HepG2 (cell line): Measurements from ENCODE around the gene RTBDN. TPM values are rescaled to one million over a fixed set of nuclear protein-coding genes. Genes with fewer than 3 reads are reported as not detected.

Source experiments
- CREB1 ChIP-seq, 2 experiments: fragments of 450-650 bp in 1 of 2; IDR thresholded peaks; 2 replicates each; pipeline ENCODE4 v1.6.1; 2016 to 2017; ENCODE audit warnings: control low read depth in 1 of 2, mild to moderate bottlenecking in 1 of 2, missing compliant biosample characterization in 1 of 2, missing genetic modification characterization in 1 of 2
- GTF3A ChIP-seq: sonication (generic); formaldehyde crosslinking; conservative IDR thresholded peaks from 2 replicates; pipeline ENCODE4 v1.4.0; 2020; ENCODE audit warnings: mild to moderate bottlenecking, missing genetic modification reagents
- ISL2 ChIP-seq: sonication (generic); formaldehyde crosslinking; IDR thresholded peaks from 2 replicates; pipeline ENCODE4 v1.5.0; 2020; ENCODE audit warnings: missing genetic modification reagents
- JUND ChIP-seq: sonication (generic); formaldehyde crosslinking; IDR thresholded peaks from 2 replicates; pipeline ENCODE4 v1.8.0; 2022; ENCODE audit warnings: mild to moderate bottlenecking, missing genetic modification reagents
- KDM3A ChIP-seq: IDR thresholded peaks from 2 replicates; pipeline ENCODE4 v1.6.1; 2018; ENCODE audit warnings: low read depth, missing compliant biosample characterization
- MATR3 ChIP-seq: sonication (generic); formaldehyde crosslinking; IDR thresholded peaks from 2 replicates; pipeline ENCODE4 v1.4.0; 2020; ENCODE audit warnings: missing genetic modification reagents
- NFE2 ChIP-seq: sonication (generic); formaldehyde crosslinking; IDR thresholded peaks from 2 replicates; pipeline ENCODE4 v1.4.0; 2020; ENCODE audit warnings: missing genetic modification reagents
- RARA ChIP-seq: IDR thresholded peaks from 2 replicates; pipeline ENCODE4 v1.6.1; 2016; ENCODE audit warnings: missing genetic modification reagents, missing compliant biosample characterization
- RFX3 ChIP-seq: IDR thresholded peaks from 2 replicates; pipeline ENCODE4 v1.6.1; 2016; ENCODE audit warnings: missing biosample characterization, missing genetic modification reagents
- RFXAP ChIP-seq: sonication (generic); formaldehyde crosslinking; IDR thresholded peaks from 2 replicates; pipeline ENCODE4 v1.4.0; 2020; ENCODE audit warnings: missing genetic modification reagents, borderline replicate concordance
- SIN3B ChIP-seq: fragments of 150-350 bp; IDR thresholded peaks from 2 replicates; pipeline ENCODE4 v1.6.1; 2014; ENCODE audit warnings: low read length
- SKI ChIP-seq: fragments of 450-650 bp; IDR thresholded peaks from one replicate; pipeline ENCODE4 v1.6.1; 2018; ENCODE audit warnings: mild to moderate bottlenecking; ENCODE audit not compliant: partially characterized antibody
- TGIF2 ChIP-seq: IDR thresholded peaks from 2 replicates; pipeline ENCODE4 v1.6.1; 2016; ENCODE audit warnings: control low read depth, missing compliant biosample characterization
- ZBTB1 ChIP-seq: sonication (generic); formaldehyde crosslinking; IDR thresholded peaks from 2 replicates; pipeline ENCODE4 v1.4.0; 2020; ENCODE audit warnings: missing genetic modification reagents, borderline replicate concordance
- ZNF20 ChIP-seq: sonication (generic); formaldehyde crosslinking; IDR thresholded peaks from 2 replicates; pipeline ENCODE4 v1.4.0; 2020; ENCODE audit warnings: mild to moderate bottlenecking, moderate library complexity, missing genetic modification reagents
- ZNF329 ChIP-seq: sonication (generic); formaldehyde crosslinking; IDR thresholded peaks from 2 replicates; pipeline ENCODE4 v1.9.0; 2021; ENCODE audit warnings: low read depth, mild to moderate bottlenecking, missing genetic modification reagents
- ZNF615 ChIP-seq: sonication (generic); formaldehyde crosslinking; IDR thresholded peaks from 2 replicates; pipeline ENCODE4 v1.5.0; 2020; ENCODE audit warnings: mild to moderate bottlenecking, missing genetic modification reagents, borderline replicate concordance
- ZNF841 ChIP-seq: sonication (generic); formaldehyde crosslinking; IDR thresholded peaks from 2 replicates; pipeline ENCODE4 v1.8.1; 2023; ENCODE audit warnings: missing genetic modification reagents, borderline replicate concordance
- polyA plus RNA-seq, 8 experiments: library from polyadenylated mRNA; depleted of rRNA in 3 of 8; stranded (reverse) in 7 of 8; unstranded in 1 of 8; fragments of >200 nt; fragmentation: Illumina TruSeq in 4 of 8; extraction: Trizol in 4 of 8; gene quantifications; 2 replicates each; pipeline versions ENCODE4 v1.2.1 to v1.2.3, GENCODE V29; 2011 to 2016; ENCODE audit warnings: low read depth in 4 of 8, missing spikeins in 1 of 8, mixed read lengths in 1 of 8; ENCODE audit not compliant: insufficient read depth in 1 of 8
- total RNA-seq, 5 experiments: library from RNA; depleted of rRNA; stranded (reverse); fragments of >200 nt; fragmentation: Illumina TruSeq; extraction: Trizol; gene quantifications; 2 replicates each; pipeline ENCODE4 v1.2.3, GENCODE V29; 2016; ENCODE audit warnings: low read depth in 1 of 5
- TF ChIP-seq, protein P1 (sequence below): sonication (generic); formaldehyde crosslinking; IDR thresholded peaks from 2 replicates; pipeline ENCODE4 v1.8.1; 2023; ENCODE audit warnings: mild to moderate bottlenecking, moderate library complexity, missing genetic modification reagents
- TF ChIP-seq, protein P2 (sequence below): sonication (generic); formaldehyde crosslinking; IDR thresholded peaks from 2 replicates; pipeline ENCODE4 v1.8.1; 2023; ENCODE audit warnings: missing genetic modification reagents, inconsistent platforms, borderline replicate concordance
- TF ChIP-seq, protein P3 (sequence below): sonication (generic); formaldehyde crosslinking; IDR thresholded peaks from 2 replicates; pipeline ENCODE4 v1.5.0; 2020; ENCODE audit warnings: mild to moderate bottlenecking, low read depth, missing genetic modification reagents, borderline replicate concordance
- TF ChIP-seq, protein P4 (sequence below): sonication (generic); formaldehyde crosslinking; IDR thresholded peaks from 2 replicates; pipeline ENCODE4 v1.8.1; 2023; ENCODE audit warnings: missing genetic modification reagents, mild to moderate bottlenecking, borderline replicate concordance
- TF ChIP-seq, protein P5 (sequence below): sonication (generic); formaldehyde crosslinking; IDR thresholded peaks from 2 replicates; pipeline ENCODE4 v1.8.0; 2022; ENCODE audit warnings: mild to moderate bottlenecking, missing genetic modification reagents; ENCODE audit not compliant: insufficient replicate concordance
- TF ChIP-seq, protein P6 (sequence below): sonication (generic); formaldehyde crosslinking; IDR thresholded peaks from 2 replicates; pipeline ENCODE4 v1.4.0; 2020; ENCODE audit warnings: mild to moderate bottlenecking, missing genetic modification reagents

RTBDN gene
- total and polyA plus RNA-seq, 2 of the 13 experiments (the other 11 are each of a cell fraction or from before 2014, with no cell fraction given) = 0.27 to 0.48 TPM

DNA sequence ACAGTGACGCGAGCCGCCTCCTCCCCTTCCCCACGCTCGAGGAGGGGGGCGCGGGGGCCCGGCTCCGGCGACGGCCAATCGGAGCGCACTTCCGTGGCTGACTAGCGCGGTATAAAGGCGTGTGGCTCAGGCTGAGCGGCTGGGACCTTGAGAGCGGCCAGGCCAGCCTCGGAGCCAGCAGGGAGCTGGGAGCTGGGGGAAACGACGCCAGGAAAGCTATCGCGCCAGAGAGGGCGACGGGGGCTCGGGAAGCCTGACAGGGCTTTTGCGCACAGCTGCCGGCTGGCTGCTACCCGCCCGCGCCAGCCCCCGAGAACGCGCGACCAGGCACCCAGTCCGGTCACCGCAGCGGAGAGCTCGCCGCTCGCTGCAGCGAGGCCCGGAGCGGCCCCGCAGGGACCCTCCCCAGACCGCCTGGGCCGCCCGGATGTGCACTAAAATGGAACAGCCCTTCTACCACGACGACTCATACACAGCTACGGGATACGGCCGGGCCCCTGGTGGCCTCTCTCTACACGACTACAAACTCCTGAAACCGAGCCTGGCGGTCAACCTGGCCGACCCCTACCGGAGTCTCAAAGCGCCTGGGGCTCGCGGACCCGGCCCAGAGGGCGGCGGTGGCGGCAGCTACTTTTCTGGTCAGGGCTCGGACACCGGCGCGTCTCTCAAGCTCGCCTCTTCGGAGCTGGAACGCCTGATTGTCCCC, 42.9 kb downstream of the RTBDN start, which contains the start of gene JUNB (continued):
- no peak for TF ChIP-seq ZNF615 (CRISPR knock-in tag)
- TF ChIP-seq, protein P1, sequence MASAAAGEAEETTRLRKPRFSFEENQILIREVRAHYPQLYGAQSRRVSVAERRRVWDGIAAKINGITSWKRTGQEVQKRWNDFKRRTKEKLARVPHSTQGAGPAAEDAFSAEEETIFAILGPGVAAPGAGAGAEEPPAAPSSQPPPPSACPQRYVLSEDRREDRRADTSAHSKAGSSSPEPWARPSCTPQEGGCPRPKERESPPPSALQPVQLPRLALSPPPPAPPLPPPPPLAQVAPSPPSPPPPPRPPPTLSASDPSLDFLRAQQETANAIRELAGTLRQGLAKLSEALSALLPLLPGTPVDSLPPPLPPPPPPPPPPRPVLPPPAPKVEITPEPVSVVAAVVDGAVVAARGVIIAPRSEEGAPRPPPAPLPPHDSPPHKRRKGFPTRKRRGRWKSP (CRISPR knock-in tag) = peak; percentile 87; the same call in 1 of the 2 replicates
- TF ChIP-seq ISL2 (CRISPR knock-in tag) = peak; percentile 71
- TF ChIP-seq NFE2 (CRISPR knock-in tag) = no peak
- no peak for TF ChIP-seq MATR3 (CRISPR knock-in tag)
- peak; percentile 75; the same call in 1 of the 2 replicates for TF ChIP-seq RFXAP (CRISPR knock-in tag)
- TF ChIP-seq GTF3A (CRISPR knock-in tag) = no peak
- no peak for TF ChIP-seq JUND (CRISPR knock-in tag)
- peak; percentile 74; the same call in 1 of the 2 replicates for TF ChIP-seq ZBTB1 (CRISPR knock-in tag)
- TF ChIP-seq, protein P2, sequence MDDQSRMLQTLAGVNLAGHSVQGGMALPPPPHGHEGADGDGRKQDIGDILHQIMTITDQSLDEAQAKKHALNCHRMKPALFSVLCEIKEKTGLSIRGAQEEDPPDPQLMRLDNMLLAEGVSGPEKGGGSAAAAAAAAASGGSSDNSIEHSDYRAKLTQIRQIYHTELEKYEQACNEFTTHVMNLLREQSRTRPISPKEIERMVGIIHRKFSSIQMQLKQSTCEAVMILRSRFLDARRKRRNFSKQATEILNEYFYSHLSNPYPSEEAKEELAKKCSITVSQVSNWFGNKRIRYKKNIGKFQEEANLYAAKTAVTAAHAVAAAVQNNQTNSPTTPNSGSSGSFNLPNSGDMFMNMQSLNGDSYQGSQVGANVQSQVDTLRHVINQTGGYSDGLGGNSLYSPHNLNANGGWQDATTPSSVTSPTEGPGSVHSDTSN = no peak
- no peak for TF ChIP-seq ZNF841 (CRISPR knock-in tag)
- TF ChIP-seq RFX3 = no peak; the same call in 1 of the 2 replicates
- TF ChIP-seq, protein P3, sequence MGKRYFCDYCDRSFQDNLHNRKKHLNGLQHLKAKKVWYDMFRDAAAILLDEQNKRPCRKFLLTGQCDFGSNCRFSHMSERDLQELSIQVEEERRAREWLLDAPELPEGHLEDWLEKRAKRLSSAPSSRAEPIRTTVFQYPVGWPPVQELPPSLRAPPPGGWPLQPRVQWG = no peak
- TF ChIP-seq ZNF20 (CRISPR knock-in tag) = no peak
- TF ChIP-seq RARA (CRISPR knock-in tag) = peak; percentile 70
- TF ChIP-seq CREB1 (IDR thresholded peaks at IDR 0.05) = peak; percentile 84
- peak; percentile 92 for TF ChIP-seq CREB1 (CRISPR knock-in tag; IDR thresholded peaks at IDR 0.05)
- TF ChIP-seq, protein P4, sequence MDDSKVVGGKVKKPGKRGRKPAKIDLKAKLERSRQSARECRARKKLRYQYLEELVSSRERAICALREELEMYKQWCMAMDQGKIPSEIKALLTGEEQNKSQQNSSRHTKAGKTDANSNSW = no peak
- peak; percentile 46; the same call in 1 of the 2 replicates for TF ChIP-seq KDM3A (CRISPR knock-in tag)
- peak; percentile 88; the same call in 1 of the 2 replicates for TF ChIP-seq TGIF2 (CRISPR knock-in tag)
- TF ChIP-seq, protein P5, sequence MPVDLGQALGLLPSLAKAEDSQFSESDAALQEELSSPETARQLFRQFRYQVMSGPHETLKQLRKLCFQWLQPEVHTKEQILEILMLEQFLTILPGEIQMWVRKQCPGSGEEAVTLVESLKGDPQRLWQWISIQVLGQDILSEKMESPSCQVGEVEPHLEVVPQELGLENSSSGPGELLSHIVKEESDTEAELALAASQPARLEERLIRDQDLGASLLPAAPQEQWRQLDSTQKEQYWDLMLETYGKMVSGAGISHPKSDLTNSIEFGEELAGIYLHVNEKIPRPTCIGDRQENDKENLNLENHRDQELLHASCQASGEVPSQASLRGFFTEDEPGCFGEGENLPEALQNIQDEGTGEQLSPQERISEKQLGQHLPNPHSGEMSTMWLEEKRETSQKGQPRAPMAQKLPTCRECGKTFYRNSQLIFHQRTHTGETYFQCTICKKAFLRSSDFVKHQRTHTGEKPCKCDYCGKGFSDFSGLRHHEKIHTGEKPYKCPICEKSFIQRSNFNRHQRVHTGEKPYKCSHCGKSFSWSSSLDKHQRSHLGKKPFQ = no peak
- peak; percentile 54; the same call in 1 of the 2 replicates for TF ChIP-seq SIN3B
- TF ChIP-seq SKI = peak; percentile 64
- TF ChIP-seq, protein P6, sequence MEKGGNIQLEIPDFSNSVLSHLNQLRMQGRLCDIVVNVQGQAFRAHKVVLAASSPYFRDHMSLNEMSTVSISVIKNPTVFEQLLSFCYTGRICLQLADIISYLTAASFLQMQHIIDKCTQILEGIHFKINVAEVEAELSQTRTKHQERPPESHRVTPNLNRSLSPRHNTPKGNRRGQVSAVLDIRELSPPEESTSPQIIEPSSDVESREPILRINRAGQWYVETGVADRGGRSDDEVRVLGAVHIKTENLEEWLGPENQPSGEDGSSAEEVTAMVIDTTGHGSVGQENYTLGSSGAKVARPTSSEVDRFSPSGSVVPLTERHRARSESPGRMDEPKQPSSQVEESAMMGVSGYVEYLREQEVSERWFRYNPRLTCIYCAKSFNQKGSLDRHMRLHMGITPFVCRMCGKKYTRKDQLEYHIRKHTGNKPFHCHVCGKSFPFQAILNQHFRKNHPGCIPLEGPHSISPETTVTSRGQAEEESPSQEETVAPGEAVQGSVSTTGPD (CRISPR knock-in tag) = no peak
- peak; percentile 79; the same call in 1 of the 2 replicates for TF ChIP-seq ZNF329 (CRISPR knock-in tag)
